B cell (primary cell): ENCODE data around the gene CLEC4M. TPM values are rescaled to one million over a fixed set of nuclear protein-coding genes. Genes with fewer than 3 reads are reported as not detected.

Experiments
- ATAC-seq: fragments of 200-7000 bp; cut with Tn5 transposase; one replicate; pipeline ENCODE4 v1.10.0; 2021; ENCODE audit warnings: low read depth, mild to moderate bottlenecking, moderate number of reproducible peaks, moderate library complexity
- CTCF ChIA-PET: fragments of 350-600 bp; sonication (Branson Sonifier 250); formaldehyde crosslinking; loops from one replicate; lab custom pipeline; 2021; ENCODE audit warnings: antibody characterized with exemption, inconsistent platforms; lab: Charles Lee
- POLR2A ChIA-PET: fragments of 350-600 bp; sonication (Branson Sonifier 250); formaldehyde crosslinking; loops from one replicate; lab custom pipeline; 2021; ENCODE audit warnings: antibody characterized with exemption; lab: Charles Lee
- DNase-seq: peaks from one replicate; pipeline ENCODE4 v3.0.0; 2013
- H2AFZ ChIP-seq: 2 replicates; pipeline ENCODE4 v1.6.1; 2012; ENCODE audit warnings: mild to moderate bottlenecking, low read depth, low read length; ENCODE audit not compliant: insufficient read depth, poor library complexity, severe bottlenecking
- H3K27ac ChIP-seq, 2 donors: 1 replicate in 1 of 2; 2 replicates in 1 of 2; pipeline ENCODE4 v1.5.1; 2012 to 2013; ENCODE audit warnings: low read length in 2 of 2, mild to moderate bottlenecking in 2 of 2, moderate library complexity in 1 of 2
- H3K27me3 ChIP-seq, 4 experiments: fragments of 200-600 bp in 1 of 4; sonication (generic) in 1 of 4; replicated peaks in 1 of 4; 1 replicate in 2 of 4; 2 replicates in 2 of 4; pipeline versions ENCODE4 v1.6.1 to v1.7.0; 2013 to 2016; ENCODE audit warnings: low read length in 3 of 4, mild to moderate bottlenecking in 2 of 4, mixed read lengths in 1 of 4, moderate library complexity in 1 of 4; ENCODE audit not compliant: insufficient read depth in 4 of 4, control insufficient read depth in 3 of 4; ENCODE audit errors: control extremely low read depth in 1 of 4
- H3K36me3 ChIP-seq, 2 experiments: replicated peaks in 1 of 2; 1 replicate in 1 of 2; 2 replicates in 1 of 2; pipeline versions ENCODE4 v1.6.1 to v1.7.1; 2013; ENCODE audit warnings: low read length in 1 of 2; ENCODE audit not compliant: insufficient read depth in 2 of 2, control insufficient read depth in 1 of 2; ENCODE audit errors: control extremely low read depth in 1 of 2, extremely low read depth in 1 of 2
- H3K4me1 ChIP-seq, 2 donors: fragments of 200-600 bp in 1 of 2; sonication (generic) in 1 of 2; 1 replicate in 1 of 2; 2 replicates in 1 of 2; pipeline versions ENCODE4 v1.5.1 to v1.6.1; 2013 to 2017; ENCODE audit warnings: low read length in 2 of 2; ENCODE audit not compliant: control insufficient read depth in 2 of 2, insufficient read depth in 2 of 2
- H3K4me2 ChIP-seq: replicated peaks from 2 replicates; pipeline ENCODE3; 2012; ENCODE audit warnings: mild to moderate bottlenecking, low read depth, low read length; ENCODE audit not compliant: poor library complexity, severe bottlenecking
- H3K4me3 ChIP-seq, 5 experiments: fragments of 200-600 bp in 1 of 5; sonication (generic) in 1 of 5; 1 replicate in 3 of 5; 2 replicates in 2 of 5; pipeline versions ENCODE4 v1.5.1 to v1.7.0; 2011 to 2016; ENCODE audit warnings: low read length in 4 of 5, mild to moderate bottlenecking in 4 of 5, low read depth in 2 of 5, control low read depth in 1 of 5, moderate library complexity in 1 of 5; ENCODE audit not compliant: insufficient read depth in 1 of 5; ENCODE audit errors: control extremely low read depth in 1 of 5, extremely low read depth in 1 of 5
- H3K79me2 ChIP-seq: fragments of 200-600 bp; sonication (generic); one replicate; pipeline ENCODE4 v1.6.0; 2016; ENCODE audit warnings: low read length; ENCODE audit not compliant: control insufficient read depth, insufficient read depth
- H3K9ac ChIP-seq: fragments of 200-600 bp; sonication (generic); 2 replicates; pipeline ENCODE4 v1.6.1; 2017; ENCODE audit warnings: mild to moderate bottlenecking, low read length, moderate library complexity
- H3K9me3 ChIP-seq, 3 donors: one replicate each; pipeline versions ENCODE4 v1.6.1 to v1.7.1; 2013; ENCODE audit warnings: low read length in 2 of 3; ENCODE audit not compliant: control insufficient read depth in 2 of 3, insufficient read depth in 1 of 3; ENCODE audit errors: control extremely low read depth in 1 of 3
- H4K20me1 ChIP-seq: 2 replicates; pipeline ENCODE4 v1.6.0; 2012; ENCODE audit warnings: mild to moderate bottlenecking, low read length; ENCODE audit not compliant: insufficient read depth, control insufficient read depth, poor library complexity, severe bottlenecking
- H3K27ac Mint-ChIP-seq: one replicate; pipeline ENCODE4 v1.8.0; 2021; ENCODE audit warnings: mixed read lengths
- H3K27me3 Mint-ChIP-seq: one replicate; pipeline ENCODE4 v1.8.0; 2021; ENCODE audit warnings: mixed read lengths
- H3K4me1 Mint-ChIP-seq: one replicate; pipeline ENCODE4 v1.8.0; 2021; ENCODE audit warnings: mixed read lengths
- H3K4me3 Mint-ChIP-seq: one replicate; pipeline ENCODE4 v1.8.0; 2021; ENCODE audit warnings: mixed read lengths
- H3K9me3 Mint-ChIP-seq: one replicate; pipeline ENCODE4 v1.8.0; 2022; ENCODE audit warnings: mixed read lengths; ENCODE audit not compliant: insufficient read depth
- CTCF ChIP-seq: fragments of 200-600 bp; IDR thresholded peaks from one replicate; pipeline ENCODE4 v1.8.0; 2022; ENCODE audit warnings: antibody characterized with exemption, mild to moderate bottlenecking
- EZH2 ChIP-seq: IDR thresholded peaks from 2 replicates; pipeline ENCODE4 v1.6.1; 2012; ENCODE audit warnings: borderline replicate concordance, low read depth, mild to moderate bottlenecking, moderate library complexity, low read length; ENCODE audit not compliant: insufficient read depth, poor library complexity, severe bottlenecking
- WGBS: methylation state at CpG from one replicate; pipeline ENCODE4 v1.1.5; 2013; ENCODE audit warnings: missing lambda C conversion rate; ENCODE audit not compliant: insufficient coverage; 5-methylcytosine and 5-hydroxymethylcytosine counted together
- intact Hi-C: fragments of 100-400 bp; cut with micrococcal nuclease; formaldehyde crosslinking; loops from one replicate; pipeline ENCODE4 v1.10.0; 2022
- polyA plus RNA-seq: library from polyadenylated mRNA; depleted of rRNA; stranded (reverse); fragments of >200 nt; gene quantifications from 2 replicates; pipeline ENCODE4 v1.2.3, GENCODE V29; 2012
- total RNA-seq, 2 donors: library from RNA; stranded (reverse); fragments of 120-200 nt in 1 of 2; gene quantifications; 1 replicate in 1 of 2; 2 replicates in 1 of 2; pipeline versions ENCODE4 v1.2.3 to v1.2.4, GENCODE V29; 2013 to 2022

CLEC4M gene
- total and polyA plus RNA-seq, 2 donors (not counting 1 experiment from before 2014, with no cell fraction given): 0.10 to 0.52 TPM

GRCh38 chr19:7806876-7807275, 43.8 kb downstream of the CLEC4M start:
- POLR2A ChIA-PET: interaction anchor here (0.6 to 0.9 kb wide), 2 partner anchors 20 to 24 kb away, joined by 4 to 9 read pairs; no protein-coding TSS in a partner anchor
- Histone ChIP-seq H3K9me3 (peaks cover 1 to 30% (median 13%) of the 10 kb centered on the region in 3 donors), H3K9ac (no peak overlapping the region), H3K4me3 (no peak overlapping the region), H2AFZ (no peak overlapping the region), H4K20me1 (no peaks in the 10 kb centered on the region), H3K36me3 (no peaks in the 10 kb centered on the region), H3K79me2 (no peaks in the 10 kb centered on the region), H3K4me2 (no peak overlapping the region), H3K27ac (no peak overlapping the region), H3K27me3 (peaks cover 0 to 6% (median 3%) of the 10 kb centered on the region in 4 experiments), H3K4me1 (peaks cover 0 to 17% of the 10 kb centered on the region in 2 donors)
- H3K4me3 Mint-ChIP-seq: no peak overlapping the region
- DNase-seq (no peak), ATAC-seq (no peak)
- no peak overlapping the region for H3K27ac Mint-ChIP-seq
- CTCF ChIA-PET: interaction anchor here (1.5 to 2.8 kb wide), 2 partner anchors 45 to 126 kb away, joined by 3 to 13 read pairs; partner anchors contain the start of gene TRAPPC5
- no peak for TF ChIP-seq CTCF
- TF ChIP-seq EZH2: no peak
- intact Hi-C loops: loop anchor here (1.0 kb wide), 2 partner anchors 22 to 105 kb away; partner anchors contain the start of gene FCER2
- H3K4me1 Mint-ChIP-seq: peaks cover 18% of the 10 kb centered on the region
- peaks cover 12% of the 10 kb centered on the region for H3K9me3 Mint-ChIP-seq
- 85% methylated on average over 9 of the region's 9 CpGs for WGBS
- peaks cover 13% of the 10 kb centered on the region for H3K27me3 Mint-ChIP-seq

GRCh38 chr19:7808108-7808507, 45.1 kb downstream of the CLEC4M start:
- Histone ChIP-seq H3K4me3 (peak overlapping the region in 1 of 5 experiments; percentile 14), H3K9ac (no peak overlapping the region), H3K9me3 (peaks cover 1 to 39% (median 23%) of the 10 kb centered on the region in 3 donors), H3K4me2 (peak overlapping the region; percentile 2), H3K4me1 (peaks cover 0 to 17% of the 10 kb centered on the region in 2 donors), H3K79me2 (no peaks in the 10 kb centered on the region), H3K27ac (peak overlapping the region in 1 of 2 donors; percentile 17), H4K20me1 (no peaks in the 10 kb centered on the region), H2AFZ (no peak overlapping the region), H3K36me3 (no peaks in the 10 kb centered on the region), H3K27me3 (peaks cover 0 to 6% (median 3%) of the 10 kb centered on the region in 4 experiments)
- intact Hi-C loops: no loop called here
- Mint-ChIP-seq H3K4me1 (peaks cover 18% of the 10 kb centered on the region), H3K9me3 (peaks cover 15% of the 10 kb centered on the region), H3K27ac (no peak overlapping the region), H3K27me3 (peaks cover 3% of the 10 kb centered on the region), H3K4me3 (no peak overlapping the region)
- whole genome bisulfite sequencing: 93% methylated on average over 5 of the region's 5 CpGs
- TF ChIP-seq EZH2 (no peak), CTCF (no peak)
- ChIA-PET CTCF (interaction anchor here (0.8 to 2.8 kb wide), 4 partner anchors 9 to 127 kb away, joined by 3 to 13 read pairs (median 4); partner anchors contain the start of gene TRAPPC5), POLR2A (interaction anchor here (0.6 to 0.9 kb wide), 2 partner anchors 18 to 134 kb away, joined by 3 to 4 read pairs; no protein-coding TSS in a partner anchor)
- ATAC-seq (no peak), DNase-seq (no peak)
